ENCODE measurements around the gene NHSL1.

Gene NHSL1

GRCh38 chr6:138434925-138435324, 64.4 kb downstream of the NHSL1 start:
- no peak for TF ChIP-seq EZH2phosphoT487 (conservative IDR thresholded peaks at IDR 0.05; ENCODE audit: low read length)
- TF ChIP-seq, protein P1, sequence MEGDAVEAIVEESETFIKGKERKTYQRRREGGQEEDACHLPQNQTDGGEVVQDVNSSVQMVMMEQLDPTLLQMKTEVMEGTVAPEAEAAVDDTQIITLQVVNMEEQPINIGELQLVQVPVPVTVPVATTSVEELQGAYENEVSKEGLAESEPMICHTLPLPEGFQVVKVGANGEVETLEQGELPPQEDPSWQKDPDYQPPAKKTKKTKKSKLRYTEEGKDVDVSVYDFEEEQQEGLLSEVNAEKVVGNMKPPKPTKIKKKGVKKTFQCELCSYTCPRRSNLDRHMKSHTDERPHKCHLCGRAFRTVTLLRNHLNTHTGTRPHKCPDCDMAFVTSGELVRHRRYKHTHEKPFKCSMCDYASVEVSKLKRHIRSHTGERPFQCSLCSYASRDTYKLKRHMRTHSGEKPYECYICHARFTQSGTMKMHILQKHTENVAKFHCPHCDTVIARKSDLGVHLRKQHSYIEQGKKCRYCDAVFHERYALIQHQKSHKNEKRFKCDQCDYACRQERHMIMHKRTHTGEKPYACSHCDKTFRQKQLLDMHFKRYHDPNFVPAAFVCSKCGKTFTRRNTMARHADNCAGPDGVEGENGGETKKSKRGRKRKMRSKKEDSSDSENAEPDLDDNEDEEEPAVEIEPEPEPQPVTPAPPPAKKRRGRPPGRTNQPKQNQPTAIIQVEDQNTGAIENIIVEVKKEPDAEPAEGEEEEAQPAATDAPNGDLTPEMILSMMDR (IDR thresholded peaks at IDR 0.05; ENCODE audit: insufficient read depth, low read length, poor library complexity, severe bottlenecking), result no peak
- H3K27me3 ChIP-seq (ENCODE audit: low read length), result no peaks in the 10 kb centered on the region
- H2AFZ ChIP-seq (ENCODE audit: low read depth, low read length, severe bottlenecking), result no peak overlapping the region
- no peaks in the 10 kb centered on the region for H3K36me3 ChIP-seq (ENCODE audit: low read length)
- H3K9me2 ChIP-seq (replicated peaks; ENCODE audit: insufficient read depth, low read length), result no peaks in the 10 kb centered on the region
- H3F3A ChIP-seq (ENCODE audit: insufficient read depth), result no peaks in the 10 kb centered on the region
- no peak overlapping the region for H3K27ac ChIP-seq (ENCODE audit: low read depth, low read length)
- H4K20me1 ChIP-seq (ENCODE audit: low read depth, low read length), result no peaks in the 10 kb centered on the region
- no peak overlapping the region for H3K4me3 ChIP-seq (ENCODE audit: insufficient read depth, low read length, poor library complexity, severe bottlenecking)
- H3K4me2 ChIP-seq (ENCODE audit: low read depth, low read length, poor library complexity, severe bottlenecking), result no peak overlapping the region
- H3K9me3 ChIP-seq (ENCODE audit: insufficient read depth, low read length), result no peaks in the 10 kb centered on the region
- H3K79me2 ChIP-seq (ENCODE audit: insufficient read depth, low read length), result no peaks in the 10 kb centered on the region
- H3K9ac ChIP-seq (ENCODE audit: low read length), result no peak overlapping the region

- Histone ChIP-seq H4K20me1 (ENCODE audit: low read depth, low read length) (no peaks in the 10 kb centered on the region), H3F3A (ENCODE audit: insufficient read depth) (no peaks in the 10 kb centered on the region), H3K4me2 (ENCODE audit: low read depth, low read length, poor library complexity, severe bottlenecking) (no peak overlapping the region), H3K36me3 (ENCODE audit: low read length) (no peaks in the 10 kb centered on the region), H3K27me3 (ENCODE audit: low read length) (no peaks in the 10 kb centered on the region), H3K9me2 (replicated peaks; ENCODE audit: insufficient read depth, low read length) (no peaks in the 10 kb centered on the region), H3K79me2 (ENCODE audit: insufficient read depth, low read length) (no peaks in the 10 kb centered on the region), H3K9me3 (ENCODE audit: insufficient read depth, low read length) (no peaks in the 10 kb centered on the region), H3K27ac (ENCODE audit: low read depth, low read length) (no peak overlapping the region), H2AFZ (ENCODE audit: low read depth, low read length, severe bottlenecking) (no peak overlapping the region), H3K9ac (ENCODE audit: low read length) (no peak overlapping the region), H3K4me3 (ENCODE audit: insufficient read depth, low read length, poor library complexity, severe bottlenecking) (no peak overlapping the region)
- TF ChIP-seq, protein P1 (IDR thresholded peaks at IDR 0.05; ENCODE audit: insufficient read depth, low read length, poor library complexity, severe bottlenecking), result no peak
- TF ChIP-seq EZH2phosphoT487 (conservative IDR thresholded peaks at IDR 0.05; ENCODE audit: low read length), result no peak
These were observed 65.2 kb downstream of the NHSL1 start for GRCh38 chr6:138434096-138434495.

- Histone ChIP-seq H3K4me3 (ENCODE audit: insufficient read depth, low read length, poor library complexity, severe bottlenecking) (no peak overlapping the region), H3K79me2 (ENCODE audit: insufficient read depth, low read length) (no peaks in the 10 kb centered on the region), H3K9me2 (replicated peaks; ENCODE audit: insufficient read depth, low read length) (no peaks in the 10 kb centered on the region), H2AFZ (ENCODE audit: low read depth, low read length, severe bottlenecking) (no peak overlapping the region), H4K20me1 (ENCODE audit: low read depth, low read length) (no peaks in the 10 kb centered on the region), H3K36me3 (ENCODE audit: low read length) (no peaks in the 10 kb centered on the region), H3F3A (ENCODE audit: insufficient read depth) (no peaks in the 10 kb centered on the region), H3K27me3 (ENCODE audit: low read length) (no peaks in the 10 kb centered on the region), H3K9ac (ENCODE audit: low read length) (no peak overlapping the region), H3K27ac (ENCODE audit: low read depth, low read length) (no peak overlapping the region), H3K9me3 (ENCODE audit: insufficient read depth, low read length) (no peaks in the 10 kb centered on the region), H3K4me2 (ENCODE audit: low read depth, low read length, poor library complexity, severe bottlenecking) (no peak overlapping the region)
- no peak for TF ChIP-seq EZH2phosphoT487 (conservative IDR thresholded peaks at IDR 0.05; ENCODE audit: low read length)
- TF ChIP-seq, protein P1 (IDR thresholded peaks at IDR 0.05; ENCODE audit: insufficient read depth, low read length, poor library complexity, severe bottlenecking), result no peak
These were observed 67.3 kb downstream of the NHSL1 start for GRCh38 chr6:138432063-138432356.
